RPMI7951 (cell line): Measurements from ENCODE around the gene ATP8A1. TPM values are rescaled to one million over a fixed set of nuclear protein-coding genes. Genes with fewer than 3 reads are reported as not detected.
"Not testable (repeated sequence)": the region's sequence is repeated elsewhere in the genome, so short reads cannot be mapped to it uniquely, and the experiment has no call there.

Experiments
- DNase-seq: peaks from one replicate; pipeline ENCODE4 v3.0.0-alpha.2; 2012; ENCODE audit warnings: low read depth
- total RNA-seq: library from RNA; depleted of rRNA; stranded (reverse); fragments of >200 nt; shearing (Covaris generic); gene quantifications from 2 replicates; pipeline ENCODE4 v1.2.3, GENCODE V29; 2014

ATP8A1 gene
- total RNA-seq, 1 experiment from 2014 or later = 0.12 TPM

GRCh38 chr4:42411803-42412202, 245.1 kb downstream of the ATP8A1 start:
- no peak for DNase-seq

GRCh38 chr4:42410446-42410845, 246.5 kb downstream of the ATP8A1 start:
- DNase-seq = no peak

- DNase-seq = no peak
Measured at GRCh38 chr4:42404001-42404400, 252.9 kb downstream of the ATP8A1 start.

- no peak for DNase-seq
Measured at GRCh38 chr4:42401171-42401570, 255.7 kb downstream of the ATP8A1 start.

- DNase-seq = no peak
Measured at GRCh38 chr4:42399393-42399792, 257.5 kb downstream of the ATP8A1 start.

GRCh38 chr4:42398871-42399331, 258.0 kb downstream of the ATP8A1 start:
- DNase-seq = no peak

- DNase-seq = no peak
Measured at GRCh38 chr4:42398171-42398870, 258.6 kb downstream of the ATP8A1 start.

- DNase-seq = no peak
Measured at GRCh38 chr4:42397635-42398170, 259.2 kb downstream of the ATP8A1 start.

GRCh38 chr4:42396752-42397634, 259.9 kb downstream of the ATP8A1 start, which contains the start of gene SHISA3:
Gene SHISA3 (plus strand): TSS chr4:42397488. CDS start chr4:42398057, 569 bp downstream.
- no peak for DNase-seq

- no peak for DNase-seq
Measured at GRCh38 chr4:42396361-42396751, 260.5 kb downstream of the ATP8A1 start.

GRCh38 chr4:42395595-42395994, 261.3 kb downstream of the ATP8A1 start:
- no peak for DNase-seq

GRCh38 chr4:42392436-42392835, 264.5 kb downstream of the ATP8A1 start:
- no peak for DNase-seq

GRCh38 chr4:42391981-42392380, 264.9 kb downstream of the ATP8A1 start:
- DNase-seq = no peak

- no peak for DNase-seq
Measured at GRCh38 chr4:42391355-42391664, 265.6 kb downstream of the ATP8A1 start.

- DNase-seq = no peak
Measured at GRCh38 chr4:42390622-42391354, 266.1 kb downstream of the ATP8A1 start.

- no peak for DNase-seq
Measured at GRCh38 chr4:42385516-42385915, 271.4 kb downstream of the ATP8A1 start.

- no peak for DNase-seq
Measured at GRCh38 chr4:42381666-42382065, 275.2 kb downstream of the ATP8A1 start.

GRCh38 chr4:42377497-42377896, 279.4 kb downstream of the ATP8A1 start:
- no peak for DNase-seq

GRCh38 chr4:42372303-42372702, 284.6 kb downstream of the ATP8A1 start:
- DNase-seq = not testable (repeated sequence)

- peak; percentile 22 for DNase-seq
Measured at GRCh38 chr4:42371305-42372252, 285.3 kb downstream of the ATP8A1 start.

GRCh38 chr4:42369489-42369888, 287.4 kb downstream of the ATP8A1 start:
- DNase-seq = no peak
